Keratinocyte (primary cell): ENCODE data around the gene ARL1. TPM values are rescaled to one million over a fixed set of nuclear protein-coding genes. Genes with fewer than 3 reads are reported as not detected.

Experiments used
- DNase-seq: peaks from one replicate; pipeline ENCODE4 v3.0.0-alpha.2; 2011; ENCODE audit warnings: low read depth, missing footprints, low spot score
- FAIRE-seq: peaks from 2 replicates; lab custom pipeline; 2011; peaks lifted over from hg19 to GRCh38; lab: Jason Lieb, UNC
- H2AFZ ChIP-seq: 2 replicates; pipeline ENCODE4 v1.6.0; 2012; ENCODE audit warnings: low read length, control low read depth, inconsistent platforms; ENCODE audit not compliant: control insufficient read depth
- H3K27ac ChIP-seq: 2 replicates; pipeline ENCODE4 v1.5.1; 2011; ENCODE audit warnings: low read length; ENCODE audit not compliant: control insufficient read depth, insufficient read depth
- H3K27me3 ChIP-seq: 3 replicates; pipeline ENCODE4 v1.6.0; 2011; ENCODE audit warnings: low read length; ENCODE audit not compliant: control insufficient read depth, insufficient read depth; ENCODE audit errors: extremely low read depth
- H3K36me3 ChIP-seq, 2 experiments: 2 replicates in 1 of 2; 3 replicates in 1 of 2; pipeline ENCODE4 v1.5.1; 2011; ENCODE audit warnings: low read length in 2 of 2, mild to moderate bottlenecking in 1 of 2; ENCODE audit not compliant: control insufficient read depth in 2 of 2, insufficient read depth in 2 of 2; ENCODE audit errors: extremely low read depth in 1 of 2
- H3K4me1 ChIP-seq: 3 replicates; pipeline ENCODE4 v1.5.1; 2011; ENCODE audit warnings: low read length; ENCODE audit not compliant: control insufficient read depth, insufficient read depth; ENCODE audit errors: extremely low read depth
- H3K4me2 ChIP-seq: 3 replicates; pipeline ENCODE4 v1.6.0; 2011; ENCODE audit warnings: low read depth, low read length; ENCODE audit not compliant: control insufficient read depth, insufficient read depth; ENCODE audit errors: extremely low read depth
- H3K4me3 ChIP-seq, 3 experiments: fragments of 200-600 bp in 1 of 3; sonication (generic) in 1 of 3; 2 replicates in 2 of 3; 3 replicates in 1 of 3; pipeline ENCODE4 v1.5.1; 2011 to 2016; ENCODE audit warnings: low read length in 3 of 3, mild to moderate bottlenecking in 3 of 3, control low read depth in 2 of 3, inconsistent platforms in 1 of 3, low read depth in 1 of 3, mixed read lengths in 1 of 3, mixed run types in 1 of 3, moderate library complexity in 1 of 3; ENCODE audit not compliant: control insufficient read depth in 2 of 3, insufficient read depth in 2 of 3; ENCODE audit errors: extremely low read depth in 1 of 3
- H3K79me2 ChIP-seq: 2 replicates; pipeline ENCODE4 v1.6.0; 2012; ENCODE audit warnings: low read length; ENCODE audit not compliant: control insufficient read depth, insufficient read depth
- H3K9ac ChIP-seq: 3 replicates; pipeline ENCODE4 v1.6.0; 2011; ENCODE audit warnings: low read length; ENCODE audit not compliant: control insufficient read depth, insufficient read depth; ENCODE audit errors: extremely low read depth
- H3K9me1 ChIP-seq: 3 replicates; pipeline ENCODE4 v1.6.0; 2011; ENCODE audit warnings: low read length; ENCODE audit not compliant: control insufficient read depth, insufficient read depth; ENCODE audit errors: extremely low read depth
- H3K9me3 ChIP-seq: 2 replicates; pipeline ENCODE4 v1.5.1; 2012; ENCODE audit warnings: low read depth, low read length; ENCODE audit not compliant: control insufficient read depth
- H4K20me1 ChIP-seq: 3 replicates; pipeline ENCODE4 v1.6.0; 2011; ENCODE audit warnings: low read length; ENCODE audit not compliant: control insufficient read depth, insufficient read depth; ENCODE audit errors: extremely low read depth
- CTCF ChIP-seq, 3 experiments: IDR thresholded peaks in 1 of 3; conservative IDR thresholded peaks in 1 of 3; optimal IDR thresholded peaks in 1 of 3; 2 replicates in 2 of 3; 3 replicates in 1 of 3; pipeline versions ENCODE3 to v1.5.1; 2011; ENCODE audit warnings: low read length in 3 of 3, mild to moderate bottlenecking in 3 of 3, moderate library complexity in 2 of 3, control low read depth in 1 of 3, inconsistent platforms in 1 of 3; ENCODE audit not compliant: insufficient read depth in 2 of 3; ENCODE audit errors: extremely low read depth in 1 of 3
- EZH2 ChIP-seq: IDR thresholded peaks from one replicate; pipeline ENCODE4 v1.6.1; 2012; ENCODE audit warnings: inconsistent platforms, mild to moderate bottlenecking, low read length, moderate library complexity
- dilution Hi-C: fragments of 300-500 bp; cut with MboI; formaldehyde crosslinking; loops from one replicate; pipeline ENCODE4 v1.7.0; 2020; ENCODE audit warnings: low sequenced_read_pairs; ENCODE audit not compliant: extremely low pct_ligation_motif_present
- polyA plus RNA-seq, 5 experiments: library from polyadenylated mRNA; depleted of rRNA in 3 of 5; stranded (reverse) in 3 of 5; stranded (forward) in 1 of 5; unstranded in 1 of 5; fragments of >200 nt; gene quantifications; 1 replicate in 1 of 5; 2 replicates in 3 of 5; 3 replicates in 1 of 5; pipeline versions ENCODE4 v1.2.1 to v1.2.3, GENCODE V29; 2011 to 2012; ENCODE audit warnings: missing spikeins in 2 of 5, low read depth in 1 of 5, low replicate concordance in 1 of 5
- small RNA-seq, 3 experiments: library from RNA; depleted of rRNA; stranded (forward); fragments of <200 nt; gene quantifications; one replicate each; pipeline ENCODE3, GENCODE V24; 2012; ENCODE audit warnings: low read depth in 3 of 3, low replicate concordance in 1 of 3; ENCODE audit not compliant: insufficient read length in 3 of 3

Gene ARL1
- polyA plus RNA-seq, 1 donor (not counting 4 experiments of a cell fraction or from before 2014, with no cell fraction given), result 102 TPM

GRCh38 chr12:101351682-101352081 lies 55.9 kb downstream of the ARL1 start:
- dilution Hi-C loops, result no loop called here
- TF ChIP-seq CTCF (optimal IDR thresholded peaks at IDR 0.05 in 1 of 3, IDR thresholded peaks at IDR 0.05 in 1 of 3, conservative IDR thresholded peaks at IDR 0.05 in 1 of 3; ENCODE audit: extremely low read depth in 1 of 3, insufficient read depth in 2 of 3, low read length in 3 of 3), result no peak
- no peak for TF ChIP-seq EZH2
- H3K36me3 ChIP-seq, result peaks cover 3 to 6% of the 10 kb centered on the region in 2 experiments
- H3K9ac ChIP-seq, result no peak overlapping the region
- H4K20me1 ChIP-seq, result no peaks in the 10 kb centered on the region
- H3K4me2 ChIP-seq, result no peak overlapping the region
- H3K4me3 ChIP-seq, result no peak overlapping the region
- H3K9me1 ChIP-seq, result no peaks in the 10 kb centered on the region
- no peak overlapping the region for H2AFZ ChIP-seq
- no peak for DNase-seq
- H3K27ac ChIP-seq, result no peak overlapping the region
- FAIRE-seq, result no peak
- no peaks in the 10 kb centered on the region for H3K79me2 ChIP-seq
- H3K4me1 ChIP-seq, result no peaks in the 10 kb centered on the region
- no peaks in the 10 kb centered on the region for H3K27me3 ChIP-seq
- H3K9me3 ChIP-seq, result no peaks in the 10 kb centered on the region

- Histone ChIP-seq H2AFZ (no peak overlapping the region), H4K20me1 (no peaks in the 10 kb centered on the region), H3K27me3 (no peaks in the 10 kb centered on the region), H3K36me3 (peaks cover 5 to 6% of the 10 kb centered on the region in 2 experiments), H3K27ac (no peak overlapping the region), H3K9me1 (no peaks in the 10 kb centered on the region), H3K9me3 (no peaks in the 10 kb centered on the region), H3K79me2 (no peaks in the 10 kb centered on the region), H3K4me2 (no peak overlapping the region), H3K9ac (no peak overlapping the region), H3K4me3 (no peak overlapping the region), H3K4me1 (no peaks in the 10 kb centered on the region)
- TF ChIP-seq EZH2 (no peak), CTCF (optimal IDR thresholded peaks at IDR 0.05 in 1 of 3, IDR thresholded peaks at IDR 0.05 in 1 of 3, conservative IDR thresholded peaks at IDR 0.05 in 1 of 3; ENCODE audit: extremely low read depth in 1 of 3, insufficient read depth in 2 of 3, low read length in 3 of 3) (no peak)
- dilution Hi-C loops, result no loop called here
- no peak for DNase-seq
- no peak for FAIRE-seq
Observed at GRCh38 chr12:101343893-101344292, 63.7 kb downstream of the ARL1 start.

Small RNAs within 50 kb of the gene (small RNA-seq; reads per million reads assigned to genes)
- gene RF00019, result 0 reads per million in 3 experiments
- gene RNU6-1068P, result 0 reads per million in 3 experiments
- 0 reads per million in 3 experiments for gene RPS27P23

Other genes starting within 250 kb of the ARL1 start
- not detected in 3 replicates for gene SLC5A8, start 197.5 kb downstream of the ARL1 start, polyA plus RNA-seq
- gene UTP20, start 127.7 kb downstream of the ARL1 start, polyA plus RNA-seq, result 8.6 to 14.8 TPM (median 13.5 TPM) in 3 replicates
- not detected in 3 replicates for gene SPIC, start 67.6 kb upstream of the ARL1 start, polyA plus RNA-seq
- not detected in 3 replicates for gene MYBPC1, start 187.2 kb upstream of the ARL1 start, polyA plus RNA-seq